Activated T-cell treated with anti-CD3 and anti-CD28 coated beads, Interleukin-2, amount 50 U/mL, for 24 hours (primary cell): ENCODE results near the gene NTM.
"Not testable (repeated sequence)": the region's sequence is repeated elsewhere in the genome, so short reads cannot be mapped to it uniquely, and the experiment has no call there.

ENCODE experiments used
- DNase-seq: peaks from one replicate; pipeline ENCODE4 v3.0.0-alpha.2; 2020
- H3K27ac Mint-ChIP-seq: 2 replicates; pipeline ENCODE4 v1.8.0; 2020; ENCODE audit warnings: mild to moderate bottlenecking, mixed read lengths
- H3K27me3 Mint-ChIP-seq: 2 replicates; pipeline ENCODE4 v1.8.0; 2020; ENCODE audit warnings: mixed read lengths
- H3K36me3 Mint-ChIP-seq: 2 replicates; pipeline ENCODE4 v1.8.0; 2020; ENCODE audit warnings: low read depth, mixed read lengths
- H3K4me1 Mint-ChIP-seq: 2 replicates; pipeline ENCODE4 v1.8.0; 2020; ENCODE audit warnings: low read depth, mixed read lengths
- H3K4me3 Mint-ChIP-seq: 2 replicates; pipeline ENCODE4 v1.8.0; 2020; ENCODE audit warnings: mild to moderate bottlenecking, moderate library complexity, mixed read lengths
- H3K9me3 Mint-ChIP-seq: 2 replicates; pipeline ENCODE4 v1.8.0; 2020; ENCODE audit warnings: mixed read lengths

The NTM gene

GRCh38 chr11:131422496-131422895 lies 52.1 kb downstream of the NTM start:
- DNase-seq = no peak
- no peak overlapping the region for H3K4me3 Mint-ChIP-seq
- no peaks in the 10 kb centered on the region for H3K36me3 Mint-ChIP-seq
- H3K27ac Mint-ChIP-seq = no peak overlapping the region
- H3K4me1 Mint-ChIP-seq = no peaks in the 10 kb centered on the region
- H3K9me3 Mint-ChIP-seq = no peaks in the 10 kb centered on the region
- no peaks in the 10 kb centered on the region for H3K27me3 Mint-ChIP-seq

GRCh38 chr11:131423688-131424087 lies 53.3 kb downstream of the NTM start:
- Mint-ChIP-seq H3K4me1 (no peaks in the 10 kb centered on the region), H3K9me3 (no peaks in the 10 kb centered on the region), H3K4me3 (no peak overlapping the region), H3K27ac (no peak overlapping the region), H3K27me3 (no peaks in the 10 kb centered on the region), H3K36me3 (no peaks in the 10 kb centered on the region)
- DNase-seq = no peak

DNA sequence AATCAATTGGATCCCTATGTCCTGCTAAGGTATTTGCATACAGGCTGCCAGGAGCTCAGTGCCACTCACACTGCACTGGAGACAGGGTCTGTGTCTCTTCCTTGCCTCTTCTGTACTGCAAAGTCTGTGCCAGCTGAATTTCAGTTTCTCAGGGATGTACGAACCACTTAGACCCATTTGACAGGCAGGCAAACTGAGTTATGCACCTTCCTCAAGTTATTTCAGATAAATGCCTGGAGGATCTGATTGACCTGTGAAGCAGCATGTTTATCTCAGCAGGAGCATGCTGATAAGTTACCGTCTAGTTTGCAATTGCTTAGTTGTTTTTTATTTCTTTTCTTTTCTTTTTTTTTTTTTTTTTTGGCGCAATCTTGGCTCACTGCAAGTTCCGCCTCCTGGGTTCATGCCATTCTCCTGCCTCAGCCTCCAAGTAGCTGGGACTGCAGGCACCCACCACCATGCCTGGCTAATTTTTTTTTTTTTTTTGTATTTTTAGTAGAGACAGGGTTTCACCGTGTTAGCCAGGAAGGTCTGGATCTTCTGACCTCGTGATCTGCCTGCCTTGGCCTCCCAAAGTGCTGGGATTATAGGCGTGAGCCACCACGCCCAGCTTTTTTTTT lies 54.0 kb downstream of the NTM start:
- not testable (repeated sequence) for DNase-seq, H3K4me3 Mint-ChIP-seq, H3K27ac Mint-ChIP-seq, H3K4me1 Mint-ChIP-seq, H3K27me3 Mint-ChIP-seq, H3K36me3 Mint-ChIP-seq, H3K9me3 Mint-ChIP-seq

GRCh38 chr11:131425285-131425684 lies 54.9 kb downstream of the NTM start:
- no peaks in the 10 kb centered on the region for H3K36me3 Mint-ChIP-seq
- no peak overlapping the region for H3K27ac Mint-ChIP-seq
- no peak for DNase-seq
- no peaks in the 10 kb centered on the region for H3K4me1 Mint-ChIP-seq
- H3K9me3 Mint-ChIP-seq = no peaks in the 10 kb centered on the region
- no peak overlapping the region for H3K4me3 Mint-ChIP-seq
- no peaks in the 10 kb centered on the region for H3K27me3 Mint-ChIP-seq

GRCh38 chr11:131428853-131429252 lies 58.4 kb downstream of the NTM start:
- DNase-seq = no peak
- Mint-ChIP-seq H3K4me3 (no peak overlapping the region), H3K9me3 (no peaks in the 10 kb centered on the region), H3K27me3 (no peaks in the 10 kb centered on the region), H3K27ac (no peak overlapping the region), H3K4me1 (no peaks in the 10 kb centered on the region), H3K36me3 (no peaks in the 10 kb centered on the region)

DNA sequence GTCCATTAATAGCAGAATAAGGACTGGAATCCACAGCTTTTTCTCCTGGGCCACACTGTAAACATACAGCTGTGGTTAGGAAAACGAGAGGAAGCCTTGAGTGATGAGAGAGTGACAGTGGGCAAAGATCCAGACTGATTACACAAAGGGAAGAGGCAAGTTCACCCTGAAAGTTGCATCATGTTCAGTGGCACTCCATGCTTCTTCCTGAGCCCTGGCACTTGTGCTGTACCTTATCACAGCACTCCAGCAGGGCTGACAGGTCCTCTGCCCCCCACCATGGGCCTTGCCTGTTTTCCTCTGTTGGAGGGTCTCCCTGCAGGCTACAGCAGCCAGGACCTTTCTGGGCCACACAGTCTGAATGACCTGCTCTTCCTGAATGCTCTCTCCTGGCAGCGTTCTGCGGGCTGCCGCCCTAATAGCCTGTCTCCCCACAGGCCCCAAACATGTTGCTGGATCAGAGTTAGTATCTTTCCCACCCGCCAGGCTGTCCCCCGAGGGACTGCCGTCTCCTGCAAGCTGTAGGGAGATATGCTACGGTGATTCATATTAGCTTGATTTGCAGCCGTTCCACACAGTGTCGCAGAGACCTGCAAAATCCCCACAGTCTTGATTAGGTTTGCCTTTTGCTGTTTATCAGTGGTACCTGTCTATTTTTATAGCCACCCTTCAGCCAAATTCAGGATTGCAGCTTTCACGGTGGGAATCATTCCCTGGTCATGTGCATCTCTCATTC lies 60.2 kb downstream of the NTM start:
- Mint-ChIP-seq H3K4me1 (no peaks in the 10 kb centered on the region), H3K36me3 (no peaks in the 10 kb centered on the region), H3K27ac (no peak overlapping the region), H3K9me3 (no peaks in the 10 kb centered on the region), H3K4me3 (no peak overlapping the region), H3K27me3 (no peaks in the 10 kb centered on the region)
- DNase-seq = no peak

DNA sequence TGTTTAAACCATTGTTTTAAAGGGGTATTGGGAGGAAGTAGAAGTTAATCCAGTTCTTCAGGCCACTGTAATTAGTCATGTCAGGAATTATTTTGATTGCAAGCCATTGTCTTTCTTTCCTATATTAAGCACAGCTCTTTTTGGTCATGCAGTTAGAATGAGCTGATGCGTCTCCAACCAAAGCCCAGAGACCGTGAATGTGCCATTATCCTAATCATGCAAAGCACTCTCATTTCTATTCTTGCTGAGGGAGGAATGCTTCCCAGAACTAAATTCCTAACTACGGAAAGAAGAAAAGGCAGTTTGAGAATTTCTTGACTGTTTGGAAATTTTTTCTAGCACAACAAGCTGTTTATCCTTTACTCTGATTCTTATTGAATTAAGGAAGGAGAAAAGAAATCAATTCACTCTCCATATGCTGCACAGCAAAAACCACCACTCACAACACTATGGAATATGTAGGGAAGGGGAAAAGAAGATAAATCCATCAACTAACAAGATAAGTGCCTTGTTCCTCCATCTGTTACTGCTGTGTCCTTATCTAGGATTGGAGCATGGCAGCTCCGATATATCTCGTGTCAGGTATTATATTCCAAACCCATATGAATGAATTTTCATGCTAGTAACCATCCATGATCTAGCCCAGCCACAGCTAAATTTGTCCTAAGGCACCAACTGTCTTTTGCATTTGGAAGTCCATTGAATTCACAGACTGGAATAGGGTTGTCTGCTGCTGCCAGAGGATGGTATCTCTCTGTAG lies 70.8 kb downstream of the NTM start:
- DNase-seq = no peak
- Mint-ChIP-seq H3K27me3 (no peaks in the 10 kb centered on the region), H3K36me3 (no peaks in the 10 kb centered on the region), H3K9me3 (peaks cover 16% of the 10 kb centered on the region), H3K27ac (no peak overlapping the region), H3K4me1 (no peaks in the 10 kb centered on the region), H3K4me3 (no peak overlapping the region)

- DNase-seq = no peak
- Mint-ChIP-seq H3K9me3 (no peaks in the 10 kb centered on the region), H3K4me3 (no peak overlapping the region), H3K27ac (no peak overlapping the region), H3K4me1 (no peaks in the 10 kb centered on the region), H3K36me3 (no peaks in the 10 kb centered on the region), H3K27me3 (peaks cover 5% of the 10 kb centered on the region)
Observed at GRCh38 chr11:131446590-131447275, 76.3 kb downstream of the NTM start.

- Mint-ChIP-seq H3K36me3 (no peaks in the 10 kb centered on the region), H3K27ac (no peak overlapping the region), H3K4me1 (no peaks in the 10 kb centered on the region), H3K9me3 (no peaks in the 10 kb centered on the region), H3K27me3 (peaks cover 5% of the 10 kb centered on the region), H3K4me3 (no peak overlapping the region)
- DNase-seq = no peak
Observed at GRCh38 chr11:131447277-131447815, 76.9 kb downstream of the NTM start.

GRCh38 chr11:131447898-131448297 lies 77.5 kb downstream of the NTM start:
- Mint-ChIP-seq H3K27ac (no peak overlapping the region), H3K4me1 (no peaks in the 10 kb centered on the region), H3K27me3 (peaks cover 5% of the 10 kb centered on the region), H3K9me3 (no peaks in the 10 kb centered on the region), H3K36me3 (no peaks in the 10 kb centered on the region), H3K4me3 (no peak overlapping the region)
- DNase-seq = no peak

- no peak for DNase-seq
- no peaks in the 10 kb centered on the region for H3K36me3 Mint-ChIP-seq
- no peak overlapping the region for H3K4me3 Mint-ChIP-seq
- H3K9me3 Mint-ChIP-seq = no peaks in the 10 kb centered on the region
- no peak overlapping the region for H3K27ac Mint-ChIP-seq
- H3K4me1 Mint-ChIP-seq = no peaks in the 10 kb centered on the region
- H3K27me3 Mint-ChIP-seq = peaks cover 5% of the 10 kb centered on the region
Observed at GRCh38 chr11:131449036-131450019, 78.9 kb downstream of the NTM start.

GRCh38 chr11:131454490-131454889 lies 84.1 kb downstream of the NTM start:
- Mint-ChIP-seq H3K9me3 (no peaks in the 10 kb centered on the region), H3K27me3 (peaks cover 5% of the 10 kb centered on the region), H3K36me3 (no peaks in the 10 kb centered on the region), H3K4me1 (no peaks in the 10 kb centered on the region), H3K4me3 (no peak overlapping the region), H3K27ac (no peak overlapping the region)
- no peak for DNase-seq

GRCh38 chr11:131454989-131455388 lies 84.6 kb downstream of the NTM start:
- Mint-ChIP-seq H3K36me3 (no peaks in the 10 kb centered on the region), H3K4me1 (no peaks in the 10 kb centered on the region), H3K27ac (no peak overlapping the region), H3K4me3 (no peak overlapping the region), H3K27me3 (peaks cover 5% of the 10 kb centered on the region), H3K9me3 (no peaks in the 10 kb centered on the region)
- DNase-seq = no peak
